ENCODE results near the gene SHC2. TPM values are rescaled to one million over a fixed set of nuclear protein-coding genes. Genes with fewer than 3 reads are reported as not detected.
A peak's percentile ranks its signal among the peaks of the same experiment; 100 is the strongest.
"Not testable (repeated sequence)": the region's sequence is repeated elsewhere in the genome, so short reads cannot be mapped to it uniquely, and the experiment has no call there.

SHC2 gene
- polyA plus RNA-seq, 4 donors = 24.6 to 39.6 (median 29.3) TPM

DNA sequence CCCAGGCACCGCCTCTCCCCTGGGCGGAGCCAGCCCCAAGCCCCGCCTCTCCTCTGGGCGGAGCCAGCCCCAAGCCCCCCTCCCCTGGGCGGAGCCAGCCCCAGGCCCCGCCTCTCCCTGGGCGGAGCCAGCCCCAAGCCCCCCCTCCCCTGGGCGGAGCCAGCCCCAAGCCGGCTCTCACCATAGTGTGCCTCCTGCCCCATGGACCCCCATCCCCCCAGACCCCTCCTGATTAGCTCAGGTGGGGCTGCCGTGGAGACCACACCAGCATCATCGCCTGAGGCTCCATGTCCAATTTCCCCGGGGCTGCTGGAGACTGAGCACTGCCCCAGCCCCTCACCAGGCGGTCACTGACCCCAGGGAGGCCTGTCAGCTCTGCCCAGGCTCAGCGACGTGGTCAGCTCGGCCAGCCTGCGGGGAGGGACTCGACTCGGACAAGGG lies 31.3 kb upstream of the SHC2 start:
- no peak for DNase-seq (ENCODE audit: low read depth in 4 of 4, low spot score in 3 of 4)

DNA sequence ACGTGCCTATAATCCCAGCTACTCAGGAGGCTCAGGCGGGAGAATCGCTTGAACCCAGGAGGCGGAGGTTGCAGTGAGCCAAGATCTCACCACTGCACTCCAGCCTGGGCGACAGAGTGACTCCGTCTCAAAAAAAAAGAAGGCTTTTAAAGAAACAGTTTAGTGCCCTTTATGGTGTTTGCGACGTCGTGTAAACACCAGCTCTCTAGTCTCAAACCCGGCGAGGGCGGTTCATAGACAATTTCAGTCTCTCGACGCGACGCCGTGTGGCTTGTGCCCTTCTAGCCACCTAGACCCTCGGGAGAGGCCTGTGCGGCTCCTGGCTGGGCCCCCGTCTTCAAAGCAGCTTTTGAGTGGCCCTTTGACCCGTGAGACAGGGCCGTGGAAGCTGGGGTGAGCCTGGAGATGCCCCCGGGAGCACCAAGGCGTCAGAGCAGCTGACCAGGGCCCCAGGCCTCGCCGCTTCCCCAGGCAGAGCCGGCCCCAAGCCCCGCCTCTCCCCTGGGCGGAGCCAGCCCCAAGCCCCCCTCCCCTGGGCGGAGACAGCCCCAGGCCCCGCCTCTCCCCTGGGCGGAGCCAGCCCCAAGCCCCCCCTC lies 30.4 kb upstream of the SHC2 start:
- DNase-seq (ENCODE audit: low read depth in 4 of 4, low spot score in 3 of 4) = no peak

DNA sequence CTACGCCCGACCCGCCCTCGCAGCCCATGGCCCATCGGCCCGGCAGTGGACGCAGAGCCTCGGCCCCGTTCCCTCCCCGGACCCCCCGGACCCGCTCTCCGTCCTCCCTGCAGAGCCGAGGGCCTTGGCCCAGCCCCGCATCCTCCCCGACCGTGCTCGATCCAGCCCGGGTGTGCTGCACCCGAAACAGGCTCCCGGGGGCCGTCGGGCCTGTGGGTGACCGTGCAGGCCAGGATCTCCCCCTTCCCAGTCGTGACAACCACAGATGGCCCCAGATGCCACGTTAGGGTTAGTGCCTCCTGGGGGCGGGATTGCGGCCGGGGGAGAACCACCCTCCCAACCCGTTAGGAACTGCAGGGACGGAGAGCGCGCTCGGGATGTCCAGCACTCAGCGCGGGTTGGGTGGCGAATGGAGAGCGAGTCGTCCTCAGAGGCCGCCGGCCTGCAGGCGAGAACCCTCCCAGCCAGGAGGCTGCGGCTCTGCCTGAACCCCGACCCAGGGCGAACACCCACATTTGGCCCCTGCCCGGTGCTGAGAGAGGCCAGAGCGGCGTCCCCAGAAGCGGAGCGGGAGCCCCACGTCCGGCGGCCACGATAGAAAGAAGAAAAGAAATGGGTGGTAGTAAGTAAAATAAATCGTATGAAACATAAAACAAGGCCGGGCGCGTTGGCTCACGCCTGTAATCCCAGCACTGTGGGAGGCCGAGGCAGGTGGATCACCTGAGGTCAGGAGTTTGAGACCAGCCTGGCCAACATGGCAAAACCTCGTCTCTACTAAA lies 28.8 kb upstream of the SHC2 start:
- no peak for DNase-seq (ENCODE audit: low read depth in 4 of 4, low spot score in 3 of 4)

DNA sequence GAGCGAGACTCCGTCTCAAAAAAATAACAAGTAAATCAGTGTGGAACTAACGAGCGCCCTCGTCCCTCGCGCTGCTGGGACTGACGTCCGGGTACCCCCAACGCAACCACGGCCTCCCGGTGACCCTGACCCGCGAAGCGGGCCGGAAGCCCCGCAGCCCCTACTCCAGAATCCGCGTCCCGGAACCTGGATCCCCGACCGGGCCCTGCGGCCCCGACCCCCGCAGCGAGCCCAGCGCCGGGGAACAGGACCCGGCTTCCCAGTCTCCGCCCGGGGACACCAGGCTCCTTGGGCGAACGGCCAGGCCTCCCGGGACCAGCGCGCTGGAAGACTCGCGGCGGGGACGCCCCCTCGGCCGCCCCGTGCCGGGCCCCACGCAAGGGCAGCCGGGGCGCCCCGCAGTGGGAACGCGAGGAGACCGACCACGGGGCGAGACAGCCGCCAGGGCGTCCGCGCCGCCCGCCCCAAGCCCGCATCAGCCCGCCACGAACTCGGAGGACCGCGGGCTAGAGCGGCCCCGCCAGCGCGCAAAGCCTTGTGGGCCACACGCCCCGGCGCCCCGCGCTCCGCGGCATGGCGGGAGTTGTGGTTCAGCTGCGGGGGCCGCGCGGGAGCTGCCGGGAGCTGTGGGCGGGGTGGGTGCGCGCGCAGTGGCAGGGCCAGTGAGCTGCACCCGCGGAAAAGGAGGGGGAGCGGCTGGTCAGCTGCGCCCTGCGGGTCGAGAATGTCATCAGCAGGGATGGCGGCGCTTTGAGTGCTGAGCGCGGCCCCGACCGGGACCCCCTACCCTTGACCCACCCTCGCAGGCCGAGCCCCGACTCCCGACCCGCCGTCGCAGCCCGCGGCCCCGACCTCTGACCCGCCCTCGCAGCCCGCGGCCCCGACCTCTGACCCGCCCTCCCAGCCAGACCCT lies 27.9 kb upstream of the SHC2 start:
- peak; percentile 79 to 92 (median 90) for DNase-seq (ENCODE audit: low read depth in 4 of 4, low spot score in 3 of 4)

DNA sequence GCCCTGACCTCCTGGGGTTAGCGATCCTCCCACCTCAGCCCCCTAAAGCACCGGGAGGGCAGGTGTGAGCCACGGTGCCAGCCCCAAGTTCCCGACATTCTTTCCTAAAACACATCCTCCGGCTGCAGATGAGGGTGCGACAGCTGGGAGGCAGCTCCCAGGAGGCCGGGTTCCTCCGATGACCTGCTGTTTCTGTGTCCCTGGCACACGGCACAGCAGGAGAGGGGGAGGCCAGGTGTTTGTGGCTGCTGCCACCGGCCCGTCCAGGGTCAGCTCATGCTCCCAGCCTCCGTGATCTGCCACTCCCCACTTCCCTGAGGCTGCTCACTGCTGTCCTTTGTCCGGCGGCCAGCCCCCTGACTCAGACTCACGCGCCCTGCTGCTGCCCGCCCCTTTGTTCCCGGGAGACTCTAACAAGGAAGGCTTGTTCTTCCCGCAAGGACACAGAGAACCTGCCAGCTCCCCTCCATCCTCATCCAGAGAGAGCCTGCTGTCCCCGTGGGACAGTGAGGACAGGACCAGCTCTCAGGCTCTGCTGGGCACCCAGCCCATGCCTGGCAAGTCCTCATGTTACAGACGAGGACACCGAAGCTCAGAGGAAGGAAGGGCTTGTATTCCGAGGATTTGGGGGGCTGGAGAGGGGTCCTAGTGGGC lies 24.9 kb upstream of the SHC2 start:
- no peak for DNase-seq (ENCODE audit: low read depth in 4 of 4, low spot score in 3 of 4)

DNA sequence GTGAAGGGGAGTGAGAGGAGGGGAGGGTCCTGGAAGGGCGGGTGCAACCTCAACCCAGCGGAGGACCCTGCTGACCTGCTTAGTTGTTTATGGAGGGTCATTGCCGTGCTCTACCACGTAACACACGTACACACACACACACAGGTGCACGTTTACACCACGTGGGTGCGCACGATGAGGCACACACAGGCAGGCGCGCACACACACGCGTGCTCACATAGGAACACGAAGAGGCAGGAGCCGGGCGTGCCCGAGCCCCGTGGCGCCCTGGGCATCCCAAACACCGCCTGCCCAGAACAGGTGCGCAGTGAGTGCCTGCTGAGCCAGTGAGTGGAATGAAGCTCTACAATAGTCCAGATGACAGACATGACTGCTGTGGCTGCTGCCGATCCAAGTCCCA lies 24.2 kb upstream of the SHC2 start:
- DNase-seq (ENCODE audit: low read depth in 4 of 4, low spot score in 3 of 4) = no peak

DNA sequence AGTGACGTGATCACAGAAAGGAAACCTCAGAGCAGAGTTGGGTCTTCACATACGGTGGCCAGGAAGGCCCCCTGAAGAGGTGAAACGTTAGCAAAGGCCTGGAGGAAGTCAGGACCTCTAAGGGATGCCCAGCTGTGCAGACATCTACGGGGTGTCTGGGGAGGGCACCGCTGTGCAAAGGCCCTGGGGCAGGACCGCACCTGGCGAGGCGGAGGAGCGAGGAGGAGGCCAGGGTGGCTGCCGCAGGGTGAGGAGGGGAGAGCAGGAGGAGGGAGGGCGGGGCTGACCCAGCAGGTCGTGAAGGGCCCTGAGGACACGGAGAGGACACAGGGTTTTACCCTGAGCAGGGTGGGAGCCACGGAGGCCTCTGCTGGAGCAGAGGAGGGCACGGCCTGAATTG lies 23.7 kb upstream of the SHC2 start:
- DNase-seq (ENCODE audit: low read depth in 4 of 4, low spot score in 3 of 4) = no peak

DNA sequence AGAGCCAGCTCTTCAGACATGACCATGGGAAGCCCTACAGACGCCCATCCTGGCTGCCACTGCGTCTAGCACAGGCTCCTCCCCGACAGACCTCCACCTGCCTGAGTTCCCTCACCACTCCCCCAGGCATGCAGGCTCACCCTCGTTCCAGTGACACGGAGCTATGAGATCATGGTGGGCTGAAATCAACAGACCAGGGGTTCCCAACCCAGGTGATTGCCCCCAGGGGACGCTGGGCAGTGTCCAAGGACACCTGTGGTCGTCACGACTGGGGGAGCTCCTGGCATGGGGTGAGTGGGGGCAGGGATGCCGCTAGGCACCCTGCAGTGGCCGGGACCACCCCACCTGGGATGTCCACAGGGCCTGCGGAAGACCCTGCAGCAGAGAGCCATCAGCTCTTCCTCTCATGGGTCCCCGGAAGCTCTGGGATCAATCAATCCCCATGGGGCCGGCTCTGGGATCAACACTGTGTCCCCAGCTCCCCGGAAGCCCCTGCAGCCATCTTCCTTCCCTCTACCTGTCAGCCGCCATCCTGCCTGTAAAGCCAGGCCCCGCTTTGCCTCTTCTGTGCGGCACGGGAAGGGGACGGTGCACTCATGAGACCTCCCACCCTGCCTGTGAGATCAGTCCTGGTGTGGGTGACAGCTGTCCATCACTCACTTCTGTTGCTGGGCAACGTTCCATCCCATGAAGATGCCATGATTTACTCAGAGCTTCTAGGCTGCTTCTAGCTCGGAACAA lies 22.7 kb upstream of the SHC2 start:
- no peak for DNase-seq (ENCODE audit: low read depth in 4 of 4, low spot score in 3 of 4)

DNA sequence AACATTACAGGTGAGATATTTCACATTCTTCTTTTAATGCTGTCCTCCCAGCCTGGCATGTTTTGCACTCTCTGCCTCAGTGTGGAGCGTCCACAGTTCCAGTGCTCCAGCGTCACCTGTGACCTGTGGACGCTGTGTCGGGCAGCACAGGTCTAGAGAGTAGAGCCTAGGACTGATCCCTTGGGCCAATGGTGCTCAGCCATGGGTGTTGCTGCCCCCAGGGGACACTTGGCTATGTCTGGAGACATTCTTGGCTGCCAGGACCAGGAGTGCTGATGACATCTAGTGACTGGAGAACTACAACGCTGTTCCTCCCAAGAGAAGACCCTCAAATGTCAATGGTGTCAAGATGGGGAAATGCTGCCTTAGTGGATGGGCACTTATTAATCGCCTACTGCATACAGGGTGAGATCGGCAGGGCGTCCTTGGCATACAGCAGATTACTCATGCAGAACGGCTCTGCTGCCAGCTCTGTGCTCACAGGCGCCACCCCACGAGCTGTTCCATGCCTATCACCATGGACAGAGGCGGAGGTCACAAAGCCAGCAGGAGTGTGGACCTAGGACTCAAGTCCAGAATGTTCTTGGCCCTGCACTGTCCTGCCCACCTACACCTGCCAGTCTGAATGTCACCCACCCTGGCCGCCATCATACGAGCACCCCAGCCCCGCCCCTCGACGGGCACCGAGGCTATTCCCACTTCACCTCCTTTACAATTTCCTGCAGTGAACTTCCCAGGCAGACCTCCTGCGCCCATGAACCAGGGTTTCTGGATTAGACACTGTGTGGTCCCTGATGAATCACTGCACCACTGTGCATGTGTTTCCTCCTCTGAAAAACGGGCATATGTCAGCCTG lies 21.6 kb upstream of the SHC2 start:
- no peak for DNase-seq (ENCODE audit: low read depth in 4 of 4, low spot score in 3 of 4)

DNA sequence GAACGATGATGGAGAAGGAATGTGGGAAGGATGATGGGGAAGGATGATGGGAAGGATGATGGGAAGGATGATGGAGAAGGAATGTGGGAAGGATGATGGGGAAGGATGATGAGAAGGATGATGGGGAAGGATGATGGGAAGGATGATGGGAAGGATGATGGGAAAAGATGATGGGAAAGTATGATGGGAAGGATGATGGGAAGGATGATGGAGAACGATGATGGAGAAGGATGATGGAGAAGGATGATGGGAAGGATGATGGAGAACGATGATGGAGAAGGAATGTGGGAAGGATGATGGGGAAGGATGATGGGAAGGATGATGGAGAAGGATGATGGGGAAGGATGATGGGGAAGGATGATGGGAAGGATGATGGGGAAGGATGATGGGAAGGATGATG lies 20.3 kb upstream of the SHC2 start:
- not testable (repeated sequence) for DNase-seq (ENCODE audit: low read depth in 4 of 4, low spot score in 3 of 4)

DNA sequence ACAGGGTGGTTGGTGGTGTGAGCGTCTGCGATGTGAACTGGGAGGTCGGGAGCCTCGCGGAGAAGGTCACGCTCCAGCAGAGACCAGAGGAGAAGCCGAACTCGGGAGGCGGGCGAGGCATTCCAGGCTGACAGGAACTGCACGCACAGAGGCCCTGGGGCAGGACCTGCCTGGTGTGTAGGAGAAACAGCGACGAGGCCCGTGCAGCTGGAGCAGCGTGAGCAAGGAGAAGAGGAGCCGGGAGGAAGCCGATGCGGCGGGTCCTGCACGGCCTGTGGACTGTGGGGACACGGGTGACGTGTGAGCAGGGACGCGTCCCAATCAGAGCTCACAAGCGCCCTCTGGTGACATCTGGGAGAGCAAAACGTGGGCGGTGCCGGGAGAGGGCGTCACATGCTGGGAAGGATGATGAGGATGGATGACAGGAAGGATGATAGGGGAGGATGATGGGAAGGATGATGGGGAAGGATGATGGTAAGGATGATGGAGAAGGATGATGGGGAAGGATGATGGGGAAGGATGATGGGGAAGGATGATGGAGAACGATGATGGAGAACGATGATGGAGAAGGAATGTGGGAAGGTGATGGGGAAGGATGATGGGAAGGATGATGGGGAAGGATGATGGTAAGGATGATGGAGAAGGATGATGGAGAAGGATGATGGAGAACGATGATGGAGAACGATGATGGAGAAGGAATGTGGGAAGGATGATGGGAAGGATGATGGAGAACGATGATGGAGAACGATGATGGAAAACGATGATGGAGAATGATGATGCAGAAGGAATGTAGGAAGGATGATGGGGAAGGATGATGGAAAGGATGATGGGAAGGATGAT lies 19.4 kb upstream of the SHC2 start:
- peak in 2 of 4 donors; percentile 53 to 59 for DNase-seq (ENCODE audit: low read depth in 4 of 4, low spot score in 3 of 4)

DNA sequence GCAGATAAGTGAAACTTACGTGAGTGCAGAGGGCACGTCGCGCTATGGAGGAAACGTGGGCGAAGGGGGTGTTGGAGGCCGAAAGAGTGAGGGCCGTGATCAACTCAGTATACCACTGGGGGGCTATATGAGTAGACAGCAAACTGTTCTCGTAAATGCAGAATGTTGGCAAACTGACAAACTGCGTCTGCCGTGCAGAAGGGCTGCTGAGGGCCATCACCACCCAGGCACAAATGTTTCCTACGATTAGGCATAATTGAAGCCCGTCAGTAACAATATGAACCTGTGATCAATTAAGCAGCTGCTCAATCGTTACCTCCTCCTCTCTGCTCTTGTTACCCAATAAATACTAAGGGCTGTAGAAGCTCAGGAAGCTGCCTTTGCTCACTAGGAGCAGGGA lies 18.1 kb upstream of the SHC2 start:
- DNase-seq (ENCODE audit: low read depth in 4 of 4, low spot score in 3 of 4) = no peak

DNA sequence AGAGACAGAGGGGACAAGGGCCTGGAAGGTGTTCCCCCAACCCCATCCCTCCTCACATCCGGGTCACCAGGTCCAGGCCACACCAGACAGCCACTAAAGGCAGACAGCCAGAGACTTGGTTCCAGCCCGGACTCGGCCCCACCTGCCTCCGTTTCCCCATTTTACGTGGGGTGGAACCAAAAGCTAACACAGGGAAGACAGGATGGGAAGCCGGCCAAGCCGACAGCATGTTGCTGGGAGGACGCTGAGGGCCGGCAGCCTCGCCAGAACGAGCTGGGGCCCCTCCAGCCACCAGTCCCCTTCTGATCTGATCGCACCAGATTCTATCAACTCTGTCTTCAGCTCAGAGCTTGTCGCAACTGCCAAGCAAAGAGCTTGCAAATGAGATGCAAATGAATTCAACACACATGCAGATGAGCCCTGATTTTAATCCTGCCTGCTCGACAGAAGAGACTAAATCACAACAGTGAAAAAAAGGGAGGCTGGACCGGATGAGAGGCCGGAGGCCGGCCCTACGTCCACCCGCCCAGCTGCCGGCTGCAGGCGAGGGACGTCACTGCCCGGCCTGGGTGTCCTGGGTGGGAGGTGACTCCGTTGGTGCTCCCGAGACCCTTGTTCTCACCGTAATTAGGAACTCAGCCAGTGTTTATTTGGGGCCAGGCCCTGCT lies 17.5 kb upstream of the SHC2 start:
- DNase-seq (ENCODE audit: low read depth in 4 of 4, low spot score in 3 of 4) = no peak

DNA sequence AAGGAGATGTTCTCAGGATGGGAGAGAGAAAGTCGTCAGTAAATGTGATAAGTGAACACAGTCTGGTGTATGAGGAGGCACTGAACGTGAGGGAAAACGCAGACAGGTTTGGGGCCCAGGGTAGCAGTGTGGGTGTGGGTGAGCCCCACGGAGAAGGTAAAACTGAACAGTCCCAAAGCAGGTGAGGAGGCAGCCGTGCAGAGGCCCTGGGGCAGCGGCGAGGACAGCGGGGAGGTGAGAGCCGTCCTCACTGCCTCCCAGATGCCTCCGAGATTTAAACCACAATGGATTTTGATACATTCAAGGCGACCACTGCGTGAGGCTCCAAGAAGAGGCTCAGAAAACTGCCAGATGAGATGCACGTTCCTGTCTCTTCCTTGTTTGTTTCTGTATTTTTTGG lies 14.5 kb upstream of the SHC2 start:
- no peak for DNase-seq (ENCODE audit: low read depth in 4 of 4, low spot score in 3 of 4)

DNA sequence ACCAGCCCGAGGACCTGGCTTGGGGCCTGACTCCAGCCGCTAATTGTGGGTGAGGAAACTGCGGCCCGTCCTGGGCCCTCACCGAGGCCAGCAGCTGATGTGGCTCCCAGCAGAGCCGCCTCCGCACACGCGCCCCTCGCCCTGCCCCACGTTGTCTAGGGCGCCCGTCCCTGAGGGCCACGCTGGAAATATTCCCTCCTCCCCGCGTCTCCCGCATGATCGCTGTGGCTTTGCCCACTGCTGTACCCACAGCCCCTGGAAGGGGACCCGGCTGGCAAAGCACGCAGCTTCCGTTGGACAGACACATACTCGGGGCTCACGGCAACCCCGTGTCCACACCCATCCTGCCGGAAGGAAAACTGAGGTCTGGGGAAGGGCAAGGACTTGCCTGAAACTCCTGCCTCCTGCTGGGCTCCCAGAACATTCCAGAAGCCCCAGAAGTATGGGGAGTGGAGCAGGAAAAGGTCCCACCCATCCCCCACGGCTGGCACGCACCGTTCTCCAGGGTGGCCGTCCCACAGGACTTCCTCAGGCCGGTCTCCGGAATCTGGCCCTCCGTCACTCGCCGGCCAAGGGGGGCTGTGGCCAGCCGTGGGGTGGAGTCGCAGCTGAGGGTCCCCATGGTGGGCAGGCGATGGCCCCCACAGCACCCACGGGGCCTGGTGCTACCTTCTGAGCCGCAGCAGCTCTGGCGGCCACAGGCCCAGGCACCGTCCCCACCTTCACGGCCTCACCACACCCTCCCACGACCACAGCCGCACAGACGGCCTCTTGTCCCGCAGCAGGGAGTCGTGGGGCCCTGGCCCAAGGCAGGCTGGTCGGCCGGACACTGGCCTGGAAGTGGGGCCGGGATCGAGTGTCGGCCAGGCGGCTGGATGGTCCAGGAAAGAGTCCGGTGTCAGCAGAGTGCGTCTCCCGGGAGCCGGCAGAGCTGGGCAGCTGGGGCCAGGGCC lies 13.6 kb upstream of the SHC2 start:
- no peak for DNase-seq (ENCODE audit: low read depth in 4 of 4, low spot score in 3 of 4)

DNA sequence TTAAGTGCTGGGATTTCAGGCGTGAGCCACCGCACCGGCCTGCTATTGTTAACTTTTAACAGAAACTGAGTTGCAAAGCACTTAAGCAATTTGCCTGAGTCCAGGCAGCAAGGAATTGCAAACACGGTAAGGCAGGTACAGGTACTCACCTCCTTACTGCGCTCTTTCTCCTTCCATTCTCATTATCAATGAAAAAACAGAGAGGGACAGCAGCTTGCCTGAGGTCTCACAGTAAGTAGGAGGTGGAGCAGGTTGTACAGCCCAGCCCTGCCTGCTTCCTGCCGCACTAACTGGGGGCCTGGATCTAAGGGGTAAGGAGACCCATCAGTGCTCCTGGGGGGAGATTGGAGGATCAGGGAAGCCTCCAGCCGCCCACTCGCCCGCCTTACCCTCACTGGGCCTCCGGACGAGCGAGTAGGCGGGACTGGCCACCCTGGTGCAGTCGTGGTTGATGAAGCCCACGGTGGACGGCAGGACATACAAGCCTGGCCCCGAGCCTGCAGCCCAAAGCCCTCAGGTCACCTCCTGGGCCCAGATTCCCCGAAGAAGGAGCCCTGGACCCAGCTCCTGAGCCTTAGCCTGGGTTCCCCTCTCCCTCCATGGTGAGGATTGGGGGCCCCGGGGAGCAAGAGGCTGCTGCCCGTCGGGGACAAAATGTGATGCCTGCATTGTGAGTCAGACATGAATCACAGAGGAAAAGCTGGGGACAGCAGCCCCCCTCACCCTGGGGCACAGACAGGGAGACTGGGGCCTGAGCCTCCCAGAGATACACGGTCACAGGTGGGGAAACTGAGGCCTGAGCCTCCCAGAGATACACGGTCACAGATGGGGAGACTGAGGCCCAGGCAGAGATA lies 11.4 kb upstream of the SHC2 start:
- no peak for DNase-seq (ENCODE audit: low read depth in 4 of 4, low spot score in 3 of 4)
